Parathyroid adenoma (tissue), 2 donors: ENCODE results near the gene TSEN2.

Source experiments
- H2AFZ ChIP-seq: fragments of 300-600 bp; sonication (generic); one replicate; pipeline ENCODE4 v1.7.0; 2017; ENCODE audit warnings: antibody characterized with exemption, mild to moderate bottlenecking
- H3K27ac ChIP-seq: fragments of 300-600 bp; sonication (generic); one replicate; pipeline ENCODE4 v1.7.0; 2017
- H3K27me3 ChIP-seq: fragments of 300-600 bp; sonication (generic); one replicate; pipeline ENCODE4 v1.7.0; 2017; ENCODE audit warnings: low read length; ENCODE audit not compliant: control insufficient read depth, insufficient read depth
- H3K36me3 ChIP-seq: fragments of 300-600 bp; sonication (generic); one replicate; pipeline ENCODE4 v1.7.0; 2017; ENCODE audit warnings: low read length; ENCODE audit not compliant: control insufficient read depth, insufficient read depth
- H3K4me1 ChIP-seq: fragments of 300-600 bp; sonication (generic); one replicate; pipeline ENCODE4 v1.7.0; 2017; ENCODE audit warnings: control low read depth
- H3K4me2 ChIP-seq: fragments of 300-600 bp; sonication (generic); one replicate; pipeline ENCODE4 v1.7.0; 2017; ENCODE audit warnings: low read length
- H3K4me3 ChIP-seq: fragments of 300-600 bp; sonication (generic); one replicate; pipeline ENCODE4 v1.7.0; 2017; ENCODE audit warnings: low read depth, low read length
- H3K79me2 ChIP-seq: fragments of 300-600 bp; sonication (generic); one replicate; pipeline ENCODE4 v1.7.0; 2017; ENCODE audit warnings: control low read depth
- H3K9ac ChIP-seq: fragments of 300-600 bp; sonication (generic); one replicate; pipeline ENCODE4 v1.7.0; 2017; ENCODE audit warnings: mild to moderate bottlenecking
- H3K9me3 ChIP-seq: fragments of 300-600 bp; sonication (generic); one replicate; pipeline ENCODE4 v1.7.0; 2017; ENCODE audit warnings: low read length; ENCODE audit not compliant: control insufficient read depth
- CTCF ChIP-seq: fragments of 300-600 bp; sonication (generic); IDR thresholded peaks from one replicate; pipeline ENCODE4 v1.7.0; 2017; ENCODE audit warnings: antibody characterized with exemption, mild to moderate bottlenecking
- donor health status: primary hyperparathyroidism.

Gene TSEN2

GRCh38 chr3:12479919-12480427, 4.3 kb upstream of the TSEN2 start:
- no peaks in the 10 kb centered on the region for H3K27me3 ChIP-seq
- no peak overlapping the region for H3K4me2 ChIP-seq
- H3K79me2 ChIP-seq = peaks cover 1% of the 10 kb centered on the region
- H3K36me3 ChIP-seq = no peaks in the 10 kb centered on the region
- H3K4me1 ChIP-seq = peaks cover 11% of the 10 kb centered on the region
- H3K4me3 ChIP-seq = no peak overlapping the region
- no peak overlapping the region for H3K9ac ChIP-seq
- no peak overlapping the region for H3K27ac ChIP-seq
- H3K9me3 ChIP-seq = no peaks in the 10 kb centered on the region
- H2AFZ ChIP-seq = peak overlapping the region; percentile 65
- peak; percentile 88 for TF ChIP-seq CTCF

- TF ChIP-seq CTCF = no peak
- Histone ChIP-seq H3K9ac (no peak overlapping the region), H3K79me2 (peaks cover 13% of the 10 kb centered on the region), H3K27ac (peak overlapping the region; percentile 71), H3K4me3 (peak overlapping the region; percentile 85), H3K4me2 (peak overlapping the region; percentile 79), H2AFZ (peak overlapping the region; percentile 92), H3K4me1 (peaks cover 14% of the 10 kb centered on the region), H3K27me3 (no peaks in the 10 kb centered on the region), H3K36me3 (no peaks in the 10 kb centered on the region), H3K9me3 (no peaks in the 10 kb centered on the region)
Measured at GRCh38 chr3:12483410-12483809, 870 bp upstream of the TSEN2 start.

GRCh38 chr3:12483872-12484197, 445 bp upstream of the TSEN2 start:
- H3K9ac ChIP-seq = no peak overlapping the region
- H3K79me2 ChIP-seq = peaks cover 13% of the 10 kb centered on the region
- H3K27ac ChIP-seq = peak overlapping the region; percentile 71
- no peaks in the 10 kb centered on the region for H3K36me3 ChIP-seq
- H3K4me2 ChIP-seq = peak overlapping the region; percentile 79
- H2AFZ ChIP-seq = peak overlapping the region; percentile 92
- no peak for TF ChIP-seq CTCF
- no peaks in the 10 kb centered on the region for H3K9me3 ChIP-seq
- peak overlapping the region; percentile 85 for H3K4me3 ChIP-seq
- peaks cover 14% of the 10 kb centered on the region for H3K4me1 ChIP-seq
- no peaks in the 10 kb centered on the region for H3K27me3 ChIP-seq

GRCh38 chr3:12484983-12485327, 675 bp downstream of the TSEN2 start:
- Histone ChIP-seq H3K9me3 (no peaks in the 10 kb centered on the region), H3K36me3 (no peaks in the 10 kb centered on the region), H3K4me3 (peak overlapping the region; percentile 85), H3K9ac (no peak overlapping the region), H3K4me1 (peaks cover 11% of the 10 kb centered on the region), H3K27ac (peak overlapping the region; percentile 71), H3K27me3 (no peaks in the 10 kb centered on the region), H3K4me2 (peak overlapping the region; percentile 95), H2AFZ (peak overlapping the region; percentile 92), H3K79me2 (peaks cover 13% of the 10 kb centered on the region)
- TF ChIP-seq CTCF = no peak

- Histone ChIP-seq H2AFZ (no peak overlapping the region), H3K79me2 (peaks cover 13% of the 10 kb centered on the region), H3K27me3 (no peaks in the 10 kb centered on the region), H3K27ac (no peak overlapping the region), H3K4me1 (peaks cover 11% of the 10 kb centered on the region), H3K9me3 (no peaks in the 10 kb centered on the region), H3K9ac (no peak overlapping the region), H3K4me2 (no peak overlapping the region), H3K4me3 (no peak overlapping the region), H3K36me3 (no peaks in the 10 kb centered on the region)
- no peak for TF ChIP-seq CTCF
Measured at GRCh38 chr3:12486001-12486400, 1.7 kb downstream of the TSEN2 start.
